GM18502 (cell line): Measurements from ENCODE around the gene CLIC4.
A peak's percentile ranks its signal among the peaks of the same experiment; 100 is the strongest.
"Not testable (repeated sequence)": the region's sequence is repeated elsewhere in the genome, so short reads cannot be mapped to it uniquely, and the experiment has no call there.

Source experiments
- ATAC-seq: cut with Tn5 transposase; IDR thresholded peaks from one replicate; pipeline ENCODE4 v1.9.1; 2021; ENCODE audit warnings: mild to moderate bottlenecking; ENCODE audit not compliant: unreplicated experiment, poor library complexity

The CLIC4 gene

DNA sequence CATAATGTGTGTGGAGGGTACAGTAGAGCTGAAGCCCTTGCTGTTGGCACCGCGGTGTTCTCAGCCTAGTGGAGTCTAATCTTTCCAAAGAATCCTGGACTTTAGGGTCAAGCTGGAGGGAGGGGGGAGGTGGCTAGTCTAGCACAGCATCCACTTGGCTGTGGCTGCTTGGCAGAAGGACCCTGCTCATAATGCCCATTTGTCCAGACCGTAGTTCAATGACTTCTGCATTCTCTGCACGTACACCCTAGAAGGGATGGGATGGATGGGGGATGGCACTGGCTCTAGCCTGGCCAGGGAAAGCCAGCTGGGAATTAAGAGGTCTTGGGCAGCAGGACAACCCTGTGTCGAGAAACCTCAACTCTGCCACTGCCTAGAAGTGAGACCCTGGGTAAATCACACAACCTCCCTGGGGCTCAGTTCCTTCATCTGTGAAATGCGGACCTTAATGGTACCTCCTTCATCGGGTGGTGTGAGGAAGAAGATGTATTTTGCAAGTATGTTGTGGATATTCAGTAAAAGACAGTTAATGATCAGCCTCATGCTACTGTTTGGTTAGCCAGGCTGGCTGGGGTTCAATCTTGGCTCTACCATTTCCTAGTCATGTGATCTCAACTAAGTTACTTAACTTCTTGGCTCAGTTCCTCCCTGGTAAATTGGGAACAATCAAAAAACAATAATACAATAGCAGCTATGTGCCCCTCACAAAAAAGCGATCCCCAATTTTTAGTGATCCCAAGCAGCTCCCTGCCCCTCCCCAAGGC, 27.2 kb upstream of the CLIC4 start:
- ATAC-seq: no peak

DNA sequence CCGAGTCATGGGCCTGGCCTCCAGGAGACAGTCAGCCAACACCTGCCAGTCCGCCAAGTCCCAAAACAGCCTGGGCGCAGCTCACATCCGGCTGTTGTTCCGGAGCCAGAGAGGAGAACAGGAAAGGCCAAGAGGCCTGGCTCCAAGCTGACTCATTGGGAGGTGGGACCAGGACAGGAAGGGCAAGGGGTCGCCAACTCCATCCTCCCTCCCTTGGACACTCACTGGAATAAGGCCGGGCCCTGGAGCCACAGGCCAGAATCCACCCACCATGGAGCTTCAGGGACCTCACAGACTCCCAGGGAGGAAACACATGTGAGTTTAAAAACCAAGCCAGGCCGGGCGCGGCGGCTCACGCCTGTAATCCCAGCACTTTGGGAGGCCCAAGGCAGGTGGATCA, 25.1 kb upstream of the CLIC4 start:
- ATAC-seq: no peak

DNA sequence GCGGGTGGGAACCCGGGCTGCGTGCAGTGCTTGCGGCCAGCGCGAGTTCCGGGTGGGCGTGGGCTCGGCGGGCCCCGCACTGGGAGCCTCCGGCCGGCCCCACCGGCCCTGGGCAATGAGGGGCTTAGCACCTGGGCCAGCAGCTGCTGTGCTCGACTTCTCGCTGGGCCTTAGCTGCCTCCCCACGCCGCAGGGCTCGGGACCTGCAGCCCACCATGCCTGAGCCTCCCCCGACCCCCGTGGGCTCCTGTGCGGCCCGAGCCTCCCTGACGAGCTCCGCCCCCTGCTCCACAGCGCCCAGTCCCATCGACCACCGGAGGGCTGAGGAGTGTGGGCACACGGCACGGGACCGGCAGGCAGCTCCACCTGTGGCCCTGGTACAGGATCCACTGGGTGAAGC, 23.7 kb upstream of the CLIC4 start:
- no peak for ATAC-seq

DNA sequence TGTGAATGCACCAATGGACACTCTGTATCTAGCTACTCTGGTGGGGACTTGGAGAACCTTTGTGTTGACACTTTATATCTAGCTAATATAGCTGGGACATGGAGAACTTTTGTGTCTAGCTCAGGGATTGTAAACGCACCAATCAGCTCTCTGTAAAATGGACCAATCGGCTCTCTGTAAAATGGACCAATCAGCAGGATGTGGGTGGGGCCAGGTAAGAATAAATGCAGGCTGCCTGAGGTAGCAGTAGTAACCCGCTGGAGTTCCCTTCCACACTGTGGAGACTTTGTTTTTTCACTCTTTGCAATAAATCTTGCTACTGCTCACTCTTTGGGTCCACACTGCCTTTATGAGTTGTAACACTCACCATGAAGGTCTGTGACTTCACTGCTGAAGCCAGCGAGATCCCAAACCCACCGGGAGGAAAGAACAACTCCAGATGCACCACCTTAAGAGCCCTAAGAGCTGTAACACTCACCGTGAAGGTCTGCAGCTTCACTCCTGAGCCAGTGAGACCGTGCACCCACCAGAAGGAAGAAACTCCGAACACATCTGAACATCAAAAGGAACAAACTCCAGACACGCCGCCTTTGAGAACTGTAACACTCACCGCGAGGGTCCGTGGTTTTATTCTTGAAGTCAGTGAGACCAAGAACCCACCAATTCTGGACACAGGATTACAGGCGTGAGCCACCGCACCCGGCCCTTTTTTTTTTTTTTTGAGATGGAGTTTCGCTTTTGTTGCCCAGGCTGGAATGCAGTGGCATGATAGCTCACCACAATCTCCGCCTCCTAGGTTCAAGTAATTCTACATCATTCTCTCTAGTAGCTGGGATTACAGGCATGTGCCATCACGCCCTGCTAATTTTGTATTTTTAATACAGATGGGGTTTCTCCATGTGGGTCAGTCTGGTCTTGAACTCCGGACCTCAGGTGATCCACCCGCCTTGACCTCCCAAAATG, 22.9 kb upstream of the CLIC4 start:
- not testable (repeated sequence) for ATAC-seq

DNA sequence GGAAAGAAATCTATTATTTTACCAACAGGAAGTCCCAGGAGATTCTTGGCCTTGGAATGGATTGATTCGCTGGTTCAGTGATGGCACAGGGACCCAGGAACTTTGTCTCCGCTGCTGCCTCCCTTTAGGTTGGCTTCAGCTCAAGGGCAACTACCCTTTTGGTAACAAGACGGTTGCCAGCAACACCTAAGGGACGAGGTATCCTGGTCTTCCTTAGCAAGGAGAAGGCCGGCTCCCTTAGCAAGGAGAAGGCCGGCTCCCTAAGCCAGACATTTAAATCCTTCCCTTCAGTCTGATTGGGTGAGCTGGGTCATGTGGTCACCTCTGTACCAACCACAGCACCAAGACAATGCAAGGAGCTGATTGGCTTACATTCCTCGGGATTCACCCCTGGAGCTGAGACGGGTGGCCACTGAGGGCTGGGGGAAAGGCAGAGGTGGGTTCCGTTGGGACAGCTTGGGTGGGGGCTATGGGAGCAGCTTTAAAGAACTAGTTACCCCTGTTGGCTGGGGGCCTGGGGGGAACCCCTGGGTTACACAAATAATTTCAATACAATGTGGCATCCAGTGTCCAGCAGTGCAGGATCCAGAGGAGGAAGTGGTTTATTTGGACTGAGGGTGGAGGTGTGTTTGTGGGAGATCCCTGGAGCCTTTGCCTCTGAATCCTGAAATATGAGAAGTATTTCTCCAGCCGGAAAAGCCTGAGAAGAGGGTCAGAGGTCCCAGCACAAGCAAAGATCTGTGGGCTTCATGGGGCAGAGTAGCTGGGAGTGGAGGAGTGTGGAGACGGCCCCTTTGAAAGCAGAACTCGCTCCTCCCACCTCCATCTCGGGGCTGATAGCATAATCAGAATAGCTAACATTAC, 20.7 kb upstream of the CLIC4 start:
- no peak for ATAC-seq

DNA sequence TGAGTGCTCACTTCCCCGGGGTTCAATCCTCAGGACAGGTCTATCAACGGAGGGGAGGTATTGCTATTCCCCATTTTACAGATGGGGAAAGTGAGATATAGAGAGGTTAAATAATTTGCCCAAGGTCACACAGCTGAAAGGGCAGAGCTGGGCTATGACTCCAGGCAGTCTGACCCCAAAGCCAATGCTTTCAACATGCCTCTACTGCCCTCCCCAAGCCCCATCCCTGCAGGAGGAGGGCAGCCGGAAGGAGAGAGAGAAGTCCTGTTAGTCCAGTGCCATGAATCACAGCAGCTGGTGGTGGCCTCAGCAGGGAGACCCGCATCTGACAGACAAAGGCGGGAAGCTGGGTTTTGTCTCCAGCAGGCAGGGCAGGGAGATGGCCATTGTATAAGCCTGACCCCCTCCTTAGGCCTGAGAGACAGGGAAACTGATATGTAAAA, 20.0 kb upstream of the CLIC4 start:
- no peak for ATAC-seq

DNA sequence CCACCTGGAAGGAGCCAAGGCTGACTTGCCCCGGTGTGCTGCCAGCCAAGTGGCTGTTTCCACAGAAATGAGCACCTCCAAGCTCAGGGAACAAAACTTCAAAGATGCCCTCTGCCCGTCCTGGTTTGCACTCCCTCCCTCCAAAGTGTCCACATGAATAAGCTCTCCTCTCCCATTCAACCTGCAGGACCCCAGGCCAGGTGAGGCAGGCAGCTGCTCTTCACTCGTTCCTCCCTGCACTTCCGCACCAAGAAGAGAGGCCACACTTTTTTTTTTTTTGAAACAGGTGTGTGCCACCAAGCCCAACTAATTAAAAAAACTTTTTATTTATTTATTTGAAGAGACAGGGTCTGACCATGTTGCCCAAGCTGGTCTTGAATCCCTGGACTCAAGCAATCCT, 18.5 kb upstream of the CLIC4 start:
- no peak for ATAC-seq

DNA sequence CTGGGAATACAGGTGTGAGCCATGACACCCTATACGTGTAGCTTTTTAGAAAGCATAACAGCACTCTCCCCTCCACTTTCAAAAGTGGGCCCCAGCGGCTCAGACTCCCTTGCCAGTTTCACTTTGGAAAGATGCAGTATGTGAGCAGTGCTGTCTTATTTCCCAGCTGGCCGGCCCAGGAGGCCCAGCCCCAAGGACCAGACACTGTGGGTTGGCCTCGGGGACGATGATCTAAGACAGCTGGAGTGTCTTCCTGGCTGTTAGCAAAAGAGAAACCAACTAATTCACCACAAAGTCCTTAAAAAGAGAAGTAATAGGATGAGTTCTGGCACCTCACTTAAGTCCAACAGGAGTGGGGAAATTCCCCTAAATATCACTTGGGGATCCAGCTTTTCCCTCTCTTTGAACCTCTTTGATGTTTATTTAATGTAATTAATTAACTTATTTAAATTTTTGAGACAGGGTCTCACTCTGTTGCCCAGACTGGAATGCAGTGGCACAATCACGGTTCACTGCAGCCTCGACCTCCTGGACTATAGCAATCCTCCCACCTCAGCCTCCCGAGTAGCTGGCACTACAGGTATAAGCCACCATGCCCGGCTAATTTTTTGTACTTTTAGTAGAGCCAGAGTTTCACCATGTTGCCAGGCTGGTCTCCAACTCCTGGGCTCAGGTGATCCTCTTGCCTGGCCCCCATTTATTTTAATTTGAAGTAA, 17.6 kb upstream of the CLIC4 start:
- peak; percentile 85 for ATAC-seq

DNA sequence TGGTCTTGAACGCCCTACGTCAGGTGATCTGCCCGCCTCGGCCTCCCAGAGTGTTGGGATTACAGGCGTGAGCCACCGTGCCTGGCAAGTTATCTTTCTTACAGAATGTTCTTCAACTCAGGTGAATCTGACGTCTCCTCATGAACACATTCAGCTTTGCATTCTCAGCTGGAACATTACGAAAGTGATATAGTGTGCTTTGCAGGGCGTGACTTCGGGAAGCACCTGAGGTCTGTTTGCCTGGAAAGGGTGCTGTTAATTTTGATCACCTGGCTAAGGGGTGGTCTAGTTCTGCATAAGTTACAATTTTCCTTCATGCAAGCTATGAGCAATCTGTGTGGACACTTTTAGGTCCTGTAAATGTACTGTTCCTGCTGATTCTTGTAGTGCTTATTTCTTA, 16.3 kb upstream of the CLIC4 start:
- ATAC-seq: no peak

DNA sequence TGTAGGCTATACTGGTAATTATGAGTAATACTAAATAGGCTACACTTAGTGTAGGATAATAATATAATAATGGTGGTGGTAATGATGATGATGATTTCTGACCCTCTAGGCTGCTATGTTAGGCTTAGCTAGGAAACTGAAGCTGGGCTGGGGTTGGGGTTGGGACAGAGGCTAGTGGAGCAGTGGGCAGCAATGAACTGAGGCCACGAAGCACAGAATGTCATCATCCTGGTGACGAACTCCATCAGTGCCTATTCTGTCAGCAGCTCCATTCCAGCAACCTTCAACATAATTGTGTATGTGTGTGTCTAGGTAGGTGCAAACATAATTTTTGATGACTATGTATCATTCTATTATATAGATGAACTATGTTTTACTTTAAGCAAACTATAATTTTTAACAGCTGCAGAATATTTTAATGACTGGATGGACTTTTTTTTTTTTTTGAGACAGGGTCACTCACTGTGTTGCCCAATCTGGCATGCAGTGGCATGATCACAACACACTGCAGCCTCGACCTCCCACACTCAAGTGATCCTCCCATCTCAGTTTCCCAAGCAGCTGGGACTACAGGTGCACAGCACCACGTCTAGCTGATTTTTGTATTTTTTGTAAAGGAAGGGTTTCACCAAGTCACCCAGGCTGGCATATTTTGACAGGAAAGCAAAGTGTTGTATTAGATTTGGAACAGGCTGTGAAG, 12.9 kb upstream of the CLIC4 start:
- ATAC-seq: no peak

DNA sequence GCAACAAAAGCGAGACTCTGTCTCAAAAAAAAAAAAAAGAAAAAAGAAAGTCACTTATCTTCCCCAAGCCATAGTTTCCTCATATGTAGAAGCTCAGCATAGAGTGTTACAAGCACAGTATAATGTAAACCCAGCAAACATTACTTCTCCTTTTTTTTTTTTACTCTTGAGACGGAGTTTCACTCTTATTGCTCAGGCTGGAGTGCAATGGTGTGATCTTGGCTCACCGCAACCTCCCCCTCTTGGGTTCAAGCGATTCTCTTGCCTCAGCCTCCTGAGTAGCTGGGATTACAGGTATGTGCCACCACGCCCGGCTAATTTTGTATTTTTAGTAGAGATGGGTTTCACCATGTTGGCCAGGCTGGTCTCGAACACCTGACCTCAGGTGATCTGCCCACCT, 11.9 kb upstream of the CLIC4 start:
- ATAC-seq: peak; percentile 66

DNA sequence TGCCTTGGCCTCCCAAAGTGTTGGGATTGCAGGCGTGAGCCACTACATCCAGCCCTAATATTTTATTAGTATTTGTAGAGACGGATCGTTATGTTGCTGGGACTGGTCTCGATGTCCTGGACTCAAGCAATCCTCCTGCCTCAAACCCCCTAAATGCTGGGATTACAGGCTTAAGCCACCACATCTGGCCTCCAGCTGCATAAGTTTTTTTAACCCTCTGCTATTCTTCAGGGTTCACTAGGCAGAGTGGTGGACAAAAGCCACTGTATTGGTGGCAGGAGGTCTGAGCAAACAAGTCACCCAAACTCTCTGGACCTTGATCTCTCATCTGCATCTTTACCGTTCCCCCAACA, 10.1 kb upstream of the CLIC4 start:
- no peak for ATAC-seq

DNA sequence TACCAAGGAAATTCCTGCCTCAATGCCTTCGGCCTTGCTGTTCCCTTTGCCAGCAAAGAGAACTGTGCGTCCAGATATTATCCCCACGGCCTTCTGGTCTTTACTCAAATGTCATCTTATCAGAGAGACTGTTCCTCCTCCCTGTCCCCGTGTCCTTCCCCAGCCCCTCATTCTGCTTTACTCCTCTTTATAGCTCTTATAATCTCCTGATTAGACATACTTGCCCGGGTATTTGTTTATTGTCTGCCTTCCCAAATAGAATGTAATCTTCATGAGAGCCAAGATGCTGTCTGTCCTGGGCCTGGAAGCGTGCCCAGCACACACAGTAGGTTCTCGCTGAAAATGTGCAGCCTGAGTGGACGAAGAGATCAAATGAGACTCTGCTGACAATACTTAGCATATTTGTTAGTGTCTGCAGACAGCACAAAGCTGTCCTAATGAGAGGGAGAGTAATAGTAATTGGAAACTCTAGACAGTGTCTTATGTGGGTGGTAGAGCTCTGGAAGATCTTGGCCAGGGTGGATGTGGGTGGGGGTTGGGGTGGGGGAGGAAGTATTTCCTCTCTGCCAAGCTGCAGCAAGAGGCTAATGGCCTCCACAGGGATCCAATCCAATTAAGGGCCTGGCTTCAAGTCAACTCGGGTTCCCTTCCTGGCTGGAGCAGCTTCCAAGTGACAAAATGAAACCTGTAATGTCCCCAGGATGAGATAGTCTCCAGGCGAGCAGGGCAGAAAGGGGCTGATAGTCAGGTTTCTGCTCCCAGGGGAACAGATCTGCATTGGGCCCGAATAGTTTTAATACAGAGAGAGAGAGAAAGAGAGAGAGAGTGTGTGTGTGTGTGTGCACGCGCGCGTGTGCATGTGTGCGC, 9.5 kb upstream of the CLIC4 start:
- ATAC-seq: no peak

DNA sequence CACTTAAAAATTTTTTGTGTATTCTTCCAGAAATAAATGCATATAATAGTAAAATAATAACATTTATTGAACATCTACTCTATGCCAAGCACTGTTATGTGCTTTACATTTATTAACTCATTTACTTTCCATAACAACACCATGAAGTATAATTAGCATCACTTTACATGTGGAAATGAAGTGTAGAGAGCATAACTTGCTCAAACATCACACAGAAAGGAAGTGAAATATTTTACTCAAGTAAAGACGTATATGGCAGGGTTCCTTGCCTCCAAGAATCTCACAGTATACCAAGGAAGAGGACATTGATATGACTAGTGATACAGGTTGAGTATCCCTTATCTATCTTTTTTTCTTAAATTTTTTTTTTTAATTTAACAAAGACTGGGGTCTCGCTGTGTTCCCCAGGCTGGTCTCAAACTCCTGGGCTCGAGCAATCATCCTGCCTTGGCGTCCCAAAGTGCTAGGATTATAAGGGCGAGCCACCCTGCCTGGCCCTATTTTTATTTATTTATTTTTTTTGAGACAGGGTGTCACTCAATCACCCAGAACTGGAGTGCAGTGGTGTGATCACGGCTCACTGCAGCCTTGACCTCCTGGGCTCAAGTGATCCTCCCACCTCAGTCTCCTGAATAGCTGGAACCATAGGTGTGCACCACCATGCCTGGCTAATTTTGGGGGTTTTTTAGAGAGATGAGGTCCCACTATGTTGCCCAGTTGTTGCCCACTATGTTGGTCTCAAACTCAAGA, 7.7 kb upstream of the CLIC4 start:
- no peak for ATAC-seq

DNA sequence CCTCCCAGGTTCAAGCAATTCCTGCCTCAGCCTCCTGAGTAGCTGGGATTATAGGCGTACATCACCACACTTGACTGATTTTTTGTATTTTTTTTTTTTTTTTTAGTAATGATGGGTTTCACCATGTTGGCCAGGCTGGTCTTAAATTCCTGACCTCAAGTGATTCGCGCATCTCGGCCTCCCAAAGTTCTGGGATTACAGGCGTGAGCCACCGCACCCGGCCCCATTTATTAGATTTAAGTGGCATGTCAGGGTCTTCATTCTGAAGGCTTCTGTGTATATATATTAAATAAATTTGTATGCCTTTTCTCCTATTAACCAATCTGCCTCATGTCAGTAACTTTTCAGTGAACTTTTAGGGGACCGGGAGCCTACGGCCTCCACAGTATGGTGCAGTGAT, 6.0 kb upstream of the CLIC4 start:
- ATAC-seq: no peak

DNA sequence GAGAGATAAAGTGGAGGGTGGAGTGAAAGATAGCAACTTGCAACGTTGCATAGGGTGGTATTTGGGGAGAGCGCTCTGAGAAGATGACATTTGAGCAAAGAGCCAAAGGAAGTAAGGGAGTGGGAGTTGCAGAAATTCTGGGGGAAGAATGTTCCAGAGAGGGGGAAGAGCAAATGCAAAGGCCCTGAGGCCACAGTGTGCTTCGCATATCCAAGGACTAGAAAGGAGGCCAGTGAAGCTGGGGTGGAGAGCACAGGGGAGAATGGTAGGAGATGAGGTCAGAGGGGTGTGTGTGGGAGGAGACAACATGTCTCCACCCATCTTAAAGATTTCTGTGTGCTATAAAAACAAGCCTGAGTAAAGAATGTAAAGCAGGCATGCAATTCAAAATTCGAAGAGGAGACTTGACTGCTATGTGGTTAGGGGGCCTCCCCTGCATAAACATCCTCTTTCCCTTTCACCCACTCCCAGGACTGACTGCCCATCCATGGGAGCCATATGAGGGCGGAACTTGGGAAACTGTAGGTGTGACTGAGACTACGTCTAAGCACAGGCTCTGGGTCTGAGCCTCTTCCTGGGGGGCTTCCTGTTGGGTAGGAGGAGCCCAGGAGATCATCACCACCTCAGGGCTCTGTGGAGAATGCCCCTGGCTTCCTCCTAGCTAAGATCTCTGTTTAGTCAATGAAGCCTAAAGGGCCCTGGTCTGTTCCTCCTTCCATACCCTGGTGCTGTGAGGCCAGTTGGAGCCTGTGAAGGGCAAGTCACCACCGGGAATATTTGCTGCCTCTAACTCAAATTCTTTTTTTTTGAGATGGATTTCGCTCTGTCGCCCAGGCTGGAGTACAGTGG, 2.9 kb upstream of the CLIC4 start:
- ATAC-seq: no peak
